ENCODE measurements around the gene RGS6.

RGS6 gene

DNA sequence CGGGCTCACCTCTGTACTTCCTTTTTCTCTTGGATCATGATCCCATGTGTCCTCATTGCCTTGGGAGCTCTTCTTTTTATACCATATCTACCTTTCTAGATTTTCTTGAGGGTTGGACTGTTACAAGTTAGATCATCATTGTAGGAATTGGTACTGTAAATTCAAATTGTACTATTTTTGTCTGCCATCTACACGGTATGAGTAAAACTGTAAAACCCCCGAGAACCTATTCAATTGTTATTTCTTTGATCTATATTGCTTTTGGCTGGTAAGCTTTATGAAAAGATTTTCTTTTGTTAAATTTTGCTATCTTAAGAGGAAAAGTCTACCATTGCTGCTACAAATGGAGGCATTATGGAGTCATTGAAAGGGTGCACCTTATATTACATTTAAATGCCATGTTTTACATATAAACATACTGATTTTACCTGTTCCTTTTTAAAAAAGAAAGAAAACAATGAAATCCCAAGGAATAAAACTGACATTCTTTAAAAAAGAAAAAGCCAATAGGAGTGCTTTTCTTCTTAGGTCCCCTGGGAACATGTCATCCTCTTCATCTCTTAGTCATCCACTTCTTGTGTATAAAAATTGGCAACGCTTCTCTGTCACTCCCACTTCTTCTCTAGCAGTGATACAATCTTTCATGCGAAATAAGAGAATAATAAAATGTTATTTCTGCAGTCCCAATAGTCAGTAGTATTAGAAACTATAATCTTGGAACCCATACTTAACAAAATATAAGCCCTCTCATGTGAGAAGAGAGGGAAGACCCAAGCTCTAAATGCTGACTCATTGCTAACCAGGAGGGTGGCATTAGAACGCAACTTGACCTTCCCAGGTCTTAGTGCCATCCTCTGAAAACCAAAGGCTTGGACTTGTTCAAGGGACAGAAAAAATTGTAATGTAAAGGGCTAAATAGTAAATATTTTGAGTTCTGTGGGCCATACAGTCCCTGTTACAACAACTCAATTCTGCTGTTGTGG is 20.4 kb downstream of the RGS6 start:
- DNase-seq, result no peak

DNA sequence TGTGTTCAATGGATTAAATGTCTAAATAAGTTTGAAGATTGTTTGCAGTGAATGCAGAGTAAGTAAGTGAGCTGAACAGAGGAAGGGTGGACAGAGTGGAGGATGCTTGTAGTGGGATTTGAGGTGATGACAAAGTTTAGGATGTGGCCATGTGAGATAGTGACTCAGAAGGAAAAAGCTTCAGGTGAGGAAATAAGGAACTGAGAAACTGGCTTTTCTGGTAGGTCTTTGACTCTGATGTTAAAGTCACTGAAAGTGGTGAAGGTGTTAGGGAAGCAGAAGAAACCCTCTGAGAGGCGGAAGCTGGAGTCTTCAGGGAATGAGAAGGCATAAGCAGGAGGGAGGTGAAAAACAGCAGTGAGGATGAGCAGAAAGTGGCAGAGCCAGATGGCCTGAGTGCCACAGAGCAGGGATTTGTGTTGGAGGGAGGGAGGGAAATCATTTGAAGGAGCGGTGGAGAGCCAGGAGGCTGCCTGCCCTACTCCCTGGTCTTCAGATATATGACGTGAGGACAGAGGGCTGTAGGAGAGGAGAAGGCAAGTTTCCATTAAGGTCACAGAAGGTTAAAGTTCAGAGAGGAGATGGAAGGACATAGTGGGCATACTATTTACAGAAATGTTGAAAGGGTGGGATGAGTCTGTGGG is 24.8 kb downstream of the RGS6 start:
- no peak for DNase-seq

DNA sequence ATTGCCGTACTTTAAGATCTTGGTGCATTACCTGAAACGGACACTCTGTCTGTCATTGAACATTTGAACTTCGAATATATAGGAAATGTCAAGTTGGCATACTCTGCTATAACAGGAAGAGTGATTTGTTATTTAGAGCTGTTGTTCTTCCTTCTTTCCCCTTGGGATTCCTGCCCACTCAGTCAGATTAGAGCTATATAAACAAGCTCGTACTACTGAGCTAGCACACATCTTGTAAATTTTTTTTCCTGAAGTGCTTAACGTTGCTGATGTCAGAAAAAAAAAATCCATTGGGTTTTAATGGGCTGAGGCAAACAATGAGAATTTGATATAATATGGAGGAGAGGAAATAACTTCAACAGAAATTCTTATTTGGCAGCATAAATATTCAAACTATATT is 26.8 kb downstream of the RGS6 start:
- DNase-seq, result no peak

DNA sequence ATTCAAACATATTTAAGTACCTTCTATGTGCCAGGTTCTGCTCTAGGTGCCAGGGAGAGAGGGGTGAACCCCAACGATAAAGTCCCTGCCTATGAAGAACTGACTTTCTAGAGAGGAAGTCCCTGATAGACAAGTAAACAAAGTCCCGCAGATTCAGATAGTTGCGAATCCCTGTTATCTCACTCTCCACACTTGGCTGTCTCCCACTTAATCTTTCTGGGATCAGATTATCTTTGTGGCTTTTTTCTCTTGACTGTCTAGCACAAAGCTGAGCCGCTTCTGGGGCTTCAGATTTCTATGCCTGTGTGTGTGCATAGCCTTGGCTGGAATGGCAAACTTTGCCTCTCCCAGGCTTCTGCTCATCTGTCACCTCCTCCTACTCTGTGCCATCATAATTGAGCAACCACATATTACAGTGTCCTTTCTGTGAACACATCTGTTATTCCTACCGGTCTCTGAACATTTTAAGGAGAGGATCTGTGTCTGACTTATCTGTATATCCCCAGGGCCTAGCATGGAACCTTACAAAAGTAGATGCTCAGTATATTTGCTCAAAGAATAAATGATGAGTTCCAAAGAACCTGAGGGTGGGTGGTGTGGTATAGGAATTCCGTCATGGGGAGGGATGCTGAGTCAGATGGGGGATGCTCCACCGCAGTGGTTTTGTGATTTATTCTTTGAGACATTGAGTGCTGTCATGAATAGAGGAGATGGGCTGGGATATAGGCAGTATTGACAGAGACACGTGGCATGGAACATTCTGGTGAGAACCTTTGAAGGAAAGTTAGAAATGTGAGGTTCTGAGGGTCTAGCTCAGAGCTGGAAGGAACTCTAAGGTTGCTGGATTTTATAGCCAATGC is 28.5 kb downstream of the RGS6 start:
- DNase-seq, result no peak

DNA sequence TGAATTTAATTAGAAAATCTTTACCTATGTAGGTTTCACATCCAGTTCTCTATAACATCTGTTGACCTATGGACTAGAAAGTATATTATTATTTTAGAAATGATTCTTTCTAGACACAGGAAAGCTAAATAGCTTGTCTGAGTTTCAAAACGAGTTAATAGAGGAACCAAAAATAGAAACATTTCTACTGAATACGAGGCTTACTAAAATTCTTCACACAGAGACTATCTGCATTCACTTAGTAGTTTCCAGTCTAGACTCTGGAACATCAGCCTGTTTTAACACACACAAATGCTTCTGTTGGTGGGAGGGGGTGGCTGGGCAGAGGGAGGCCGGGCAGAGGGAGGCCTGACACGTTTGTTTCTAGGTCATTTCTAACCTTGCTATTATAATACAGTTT is 29.7 kb downstream of the RGS6 start:
- DNase-seq, result no peak

DNA sequence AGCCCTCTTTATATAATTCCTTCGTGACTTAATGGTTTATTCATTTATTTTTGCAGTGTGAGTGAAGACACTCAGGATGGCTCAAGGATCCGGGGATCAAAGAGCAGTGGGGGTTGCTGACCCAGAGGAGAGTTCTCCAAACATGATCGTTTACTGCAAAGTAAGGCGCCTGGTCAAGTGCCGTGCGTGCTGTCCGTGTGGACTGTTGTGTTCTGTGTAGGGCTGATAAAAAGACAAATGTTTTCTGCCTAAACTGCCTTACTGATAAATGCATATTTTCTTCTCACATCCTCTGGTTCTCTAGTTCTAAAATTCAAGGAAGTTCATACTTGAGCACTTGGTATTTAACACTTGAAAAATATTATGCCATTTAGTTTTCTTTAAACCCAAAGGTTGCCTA is 32.5 kb downstream of the RGS6 start:
- no peak for DNase-seq

DNA sequence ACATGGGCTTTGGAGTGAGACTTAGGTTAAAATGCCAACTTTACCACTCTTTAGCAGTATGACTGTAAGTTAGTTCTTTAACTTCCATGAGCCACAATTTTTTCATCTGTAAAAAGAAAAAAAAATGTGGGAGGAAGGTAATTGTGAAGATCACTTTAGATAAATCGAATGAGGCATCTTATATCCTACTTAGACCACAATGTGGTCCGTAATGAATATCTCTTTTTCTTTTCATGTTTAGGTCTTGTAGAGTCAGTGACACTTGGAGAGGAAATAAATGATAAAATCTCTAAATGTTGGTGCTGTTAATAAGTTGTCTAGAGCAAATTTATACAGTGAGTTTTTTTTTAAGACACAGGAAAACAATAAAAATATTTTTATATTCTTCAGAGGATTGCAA is 34.3 kb downstream of the RGS6 start:
- DNase-seq, result no peak

DNA sequence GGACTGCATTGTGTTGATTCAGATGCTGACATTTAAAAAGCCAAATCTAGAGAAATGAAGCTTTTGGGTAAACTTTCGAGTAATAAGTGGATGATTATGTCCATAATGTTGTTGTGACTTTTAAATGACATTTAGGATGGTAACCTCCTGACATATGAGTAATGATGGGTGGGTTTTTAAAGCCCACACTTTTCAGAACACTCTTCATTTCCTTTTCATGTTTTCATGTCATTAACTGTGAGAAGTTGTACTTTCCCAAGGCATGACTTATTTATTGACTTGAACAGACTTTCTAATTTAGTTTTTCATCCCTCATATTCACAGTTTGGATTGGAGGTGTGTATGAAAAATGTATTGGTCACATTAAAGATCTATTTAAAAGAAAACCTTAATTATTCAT is 35.5 kb downstream of the RGS6 start:
- DNase-seq, result no peak

DNA sequence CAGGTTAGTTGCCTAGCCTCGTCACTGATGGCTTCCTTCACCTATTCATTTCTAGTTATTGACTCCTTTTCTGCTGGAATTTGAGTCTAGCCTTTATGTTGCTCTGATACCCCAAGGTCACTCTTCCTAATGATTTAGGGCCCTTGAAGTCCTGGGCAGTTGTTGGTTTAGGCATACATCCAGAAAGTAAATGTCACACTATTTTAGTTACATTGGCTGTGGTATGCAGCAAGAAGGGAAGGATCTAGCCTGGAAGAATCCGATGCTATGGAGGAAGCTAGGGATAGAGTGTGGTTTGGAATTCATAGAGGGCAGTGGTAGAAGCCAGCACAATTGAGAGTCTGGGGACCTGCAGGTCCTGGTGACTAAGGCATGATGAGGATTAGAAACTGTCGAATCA is 38.0 kb downstream of the RGS6 start:
- no peak for DNase-seq

DNA sequence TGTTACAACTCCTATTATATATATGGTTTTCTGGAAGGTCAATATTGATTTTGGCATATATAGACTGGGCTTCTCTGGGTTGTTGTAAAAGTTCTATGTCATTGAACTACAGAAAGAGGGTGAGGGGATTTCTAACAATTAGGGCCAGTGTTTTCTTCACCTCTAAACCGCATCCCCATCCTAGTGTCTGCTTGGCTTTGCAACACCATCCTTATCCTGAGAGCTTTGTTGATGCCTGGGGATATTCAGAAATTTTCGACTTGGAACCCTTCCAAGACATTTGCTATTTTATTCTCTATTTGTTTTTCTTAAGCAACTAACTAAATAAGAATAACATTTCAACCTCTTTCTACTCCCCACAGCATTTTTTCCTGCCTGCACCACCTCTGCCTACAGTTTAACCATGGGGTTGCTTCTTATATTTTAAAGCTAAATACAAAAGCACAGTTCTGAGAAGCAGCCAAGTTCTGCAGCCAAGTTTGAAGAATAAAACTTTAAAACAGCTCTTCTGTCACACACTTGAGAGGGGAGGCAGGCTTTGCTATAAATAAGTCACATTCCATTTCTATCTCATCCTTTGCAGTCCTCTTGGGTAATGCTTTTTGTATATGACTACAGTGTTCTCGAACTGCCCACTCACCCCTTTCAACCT is 53.4 kb downstream of the RGS6 start:
- DNase-seq, result no peak

DNA sequence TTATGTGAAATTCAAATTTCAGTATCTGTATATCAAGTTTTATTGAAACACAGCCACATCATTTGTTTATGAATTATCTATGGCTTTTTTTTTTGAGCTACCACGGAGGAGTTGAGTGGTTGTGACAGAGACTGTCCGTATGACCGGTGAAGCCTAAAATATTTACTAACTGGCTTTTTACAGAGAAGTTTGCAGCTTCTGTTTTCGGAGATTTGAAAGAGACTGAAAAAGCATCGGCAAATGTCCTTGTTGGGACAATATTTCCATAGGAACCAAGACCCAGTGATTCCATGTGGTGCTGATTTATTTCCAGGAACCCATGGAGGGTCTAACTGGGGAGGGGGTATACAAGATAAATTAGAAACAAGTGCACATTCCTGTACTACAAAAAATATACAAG is 56.2 kb downstream of the RGS6 start:
- DNase-seq, result no peak

DNA sequence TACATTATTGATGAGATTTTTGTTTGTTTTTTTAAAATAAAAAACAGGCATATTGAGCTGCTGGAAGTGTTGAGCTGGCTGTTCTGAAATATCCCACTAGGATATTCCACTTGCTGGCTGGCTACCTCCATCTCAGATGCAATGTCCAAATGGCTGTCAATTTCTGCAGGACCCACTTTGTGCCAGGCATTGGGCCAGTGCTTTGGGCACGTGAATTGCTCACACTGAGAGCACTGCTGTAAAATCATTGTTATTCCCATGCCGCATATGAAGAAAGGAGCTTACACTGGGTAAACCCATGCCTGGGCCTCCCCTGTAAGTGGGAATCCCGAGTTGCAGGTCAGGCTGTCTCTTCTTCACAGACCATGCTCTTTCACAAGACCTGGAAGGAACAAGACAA is 56.7 kb downstream of the RGS6 start:
- no peak for DNase-seq

DNA sequence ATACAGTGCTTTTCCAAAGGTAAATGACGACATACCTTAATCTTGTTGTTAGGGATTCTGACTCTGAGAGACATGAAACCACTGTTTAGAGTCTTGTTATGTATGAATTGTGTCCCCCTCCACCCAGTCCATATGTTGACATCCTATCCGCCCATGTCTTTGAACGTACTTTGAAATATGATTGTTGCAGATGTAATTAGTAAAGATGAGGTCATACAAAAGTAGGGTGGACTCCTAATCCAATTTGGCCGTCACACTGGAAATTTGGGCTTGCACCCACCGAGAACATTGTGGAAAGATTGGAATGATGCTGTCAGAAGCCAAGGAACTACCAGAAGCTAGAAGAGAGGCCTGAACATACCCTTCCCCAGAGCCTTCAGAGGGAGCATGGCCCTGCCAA is 62.2 kb downstream of the RGS6 start:
- no peak for DNase-seq

DNA sequence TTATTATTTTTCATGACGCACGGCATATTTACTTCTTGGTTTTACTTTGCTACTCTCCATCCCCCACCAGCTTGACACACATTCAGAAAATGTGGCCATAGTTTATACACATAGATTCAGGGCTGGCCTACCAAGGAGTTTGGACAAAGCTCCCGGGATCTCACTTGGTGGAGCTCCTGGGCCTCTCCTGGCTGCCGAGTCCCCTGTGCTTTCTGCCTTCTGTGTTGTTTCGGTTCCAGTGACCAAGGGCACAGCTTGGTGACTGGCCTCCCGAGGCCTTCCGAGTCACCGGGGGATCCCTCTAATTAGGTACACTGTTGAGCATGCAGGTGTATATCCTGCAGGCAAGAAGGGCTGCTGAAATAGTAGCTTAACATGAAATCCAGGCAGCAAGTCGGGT is 63.5 kb downstream of the RGS6 start:
- no peak for DNase-seq

DNA sequence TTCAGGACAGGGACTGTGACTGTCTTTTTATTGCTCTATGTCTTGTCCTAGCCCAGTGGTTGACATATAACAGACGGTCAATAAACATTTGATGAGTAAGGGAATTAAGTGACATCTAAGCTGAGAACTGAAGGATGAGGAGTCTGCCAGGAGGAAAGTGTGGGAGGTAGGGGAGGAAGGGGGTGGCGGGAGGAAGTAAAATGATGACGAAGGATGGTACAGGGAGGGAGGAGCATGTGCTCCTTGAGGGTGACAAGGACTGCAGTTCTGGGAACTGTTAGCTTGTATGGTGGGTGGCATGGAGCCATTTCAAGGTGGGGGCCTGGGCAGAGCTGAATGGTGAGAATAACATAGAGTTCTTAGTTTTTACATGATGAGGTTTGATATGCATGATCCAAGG is 64.4 kb downstream of the RGS6 start:
- no peak for DNase-seq

DNA sequence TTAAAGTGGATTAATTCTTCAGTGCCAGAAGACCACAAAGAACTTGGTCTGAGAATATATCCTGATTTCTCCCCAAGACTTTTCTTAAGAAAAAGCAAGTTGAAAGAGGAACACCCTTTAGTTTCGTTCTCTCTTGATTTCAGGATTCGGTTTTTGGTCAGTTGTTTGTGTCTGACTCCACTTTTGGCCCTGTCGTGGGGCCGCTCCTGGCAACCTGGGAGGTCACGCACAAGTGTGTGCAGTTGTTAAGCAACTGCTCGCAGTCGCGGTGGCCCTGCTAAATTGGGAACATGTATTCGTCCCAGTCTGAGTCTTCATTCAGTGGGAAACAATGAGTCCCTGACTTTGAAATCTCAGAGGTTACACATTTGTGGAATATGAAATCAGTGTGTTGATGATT is 68.7 kb downstream of the RGS6 start:
- no peak for DNase-seq

DNA sequence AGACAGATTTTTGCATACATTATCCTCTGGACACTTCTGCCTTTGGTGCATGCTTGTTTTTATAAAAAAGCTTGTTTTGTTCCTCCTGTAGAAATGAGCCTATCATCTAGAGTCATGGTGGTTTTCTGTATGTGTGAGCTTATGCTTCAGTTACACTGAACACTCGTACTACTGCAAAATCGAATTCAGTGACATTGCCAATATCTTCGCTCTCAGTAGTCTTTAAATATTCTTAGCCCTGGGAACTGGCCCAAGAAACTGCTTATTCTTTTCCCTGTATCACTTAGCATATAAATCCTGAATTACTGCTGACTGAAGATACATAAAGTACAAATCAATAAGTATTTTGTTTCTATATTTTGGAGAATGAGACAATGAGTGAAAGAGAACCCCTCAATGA is 70.5 kb downstream of the RGS6 start:
- DNase-seq, result no peak

DNA sequence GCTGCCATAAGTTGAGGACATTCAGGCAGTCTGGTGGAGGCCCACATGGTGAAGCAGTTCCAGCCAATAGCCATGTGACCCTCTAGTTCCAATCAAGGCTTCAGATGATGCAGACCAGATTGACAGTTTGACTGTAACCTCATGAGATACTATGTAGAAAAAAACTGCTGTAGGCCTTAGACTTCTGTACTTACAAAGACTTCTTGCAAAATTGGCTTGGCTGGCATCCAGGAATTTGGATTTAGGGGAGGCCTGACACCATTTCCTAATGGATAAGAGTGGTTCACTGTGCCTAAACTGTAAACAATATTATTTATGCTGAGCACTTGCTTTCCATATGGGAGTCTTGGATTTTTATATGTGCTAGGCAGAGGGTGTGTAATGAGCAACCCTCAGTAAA is 76.4 kb downstream of the RGS6 start:
- DNase-seq, result no peak

DNA sequence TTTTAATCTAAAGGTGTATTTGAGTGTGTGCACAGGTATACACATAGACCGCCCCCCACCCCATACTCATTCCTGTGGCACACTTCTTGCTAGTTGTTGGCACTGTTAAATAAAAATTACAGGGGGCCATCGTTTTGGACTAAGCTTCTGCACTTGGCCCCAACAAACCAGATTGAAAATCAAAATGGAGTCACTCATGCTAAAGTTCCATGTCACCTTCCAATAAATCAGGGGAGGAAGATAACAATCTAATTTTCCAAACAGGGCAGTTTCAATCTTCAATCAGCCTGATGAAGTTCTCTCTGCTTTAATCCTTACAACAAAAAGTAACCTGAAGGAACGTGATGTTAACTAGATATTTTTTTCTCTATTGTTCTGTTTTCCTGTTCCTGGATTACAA is 78.2 kb downstream of the RGS6 start:
- no peak for DNase-seq

DNA sequence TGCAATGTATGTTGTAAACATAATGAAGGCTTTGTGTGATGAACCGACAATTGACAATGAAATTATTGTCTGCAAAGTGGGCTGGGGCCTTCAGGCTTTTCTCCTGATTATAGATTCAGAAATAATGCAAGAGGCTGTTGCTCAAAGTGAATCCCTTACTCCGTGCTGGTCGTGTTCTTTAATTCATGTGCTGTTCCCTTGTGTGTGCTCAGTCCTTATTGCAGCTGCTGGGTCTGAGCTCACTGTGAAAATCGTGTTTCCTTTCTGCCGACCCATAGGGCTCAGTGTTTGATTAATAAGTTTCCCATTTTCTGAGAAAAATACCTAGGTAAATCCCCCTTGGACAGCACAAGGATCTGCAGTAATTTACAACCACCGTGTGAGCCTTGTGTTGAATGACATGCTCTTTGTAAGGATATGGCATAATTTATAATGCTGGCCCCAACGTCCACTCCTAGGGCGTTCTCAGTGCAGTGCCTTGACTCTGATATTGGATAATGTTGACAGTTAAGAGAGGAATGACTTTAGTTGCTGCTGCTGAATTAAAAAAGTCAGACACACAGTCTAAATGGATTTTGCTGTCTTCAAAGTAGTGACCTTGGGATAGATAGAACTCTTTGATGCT is 81.6 kb downstream of the RGS6 start:
- no peak for DNase-seq

DNA sequence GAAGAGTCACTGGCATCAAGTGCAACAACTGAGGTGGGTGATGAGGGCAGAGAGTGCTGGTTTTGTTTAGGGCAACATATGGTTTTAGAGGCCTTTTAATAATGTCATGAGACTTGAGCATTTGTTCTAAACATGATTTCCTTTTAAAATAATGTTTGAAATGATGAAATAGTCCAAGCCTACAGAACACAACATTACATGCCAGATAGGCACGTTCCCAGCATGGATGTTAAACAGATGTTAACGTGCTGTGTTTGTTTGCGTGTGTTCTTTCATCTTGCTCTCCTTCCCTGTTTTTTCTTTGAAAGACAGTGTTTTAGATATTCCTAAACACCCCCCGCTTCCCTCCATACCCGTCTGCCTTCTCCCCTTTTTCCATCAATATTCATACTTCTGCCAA is 82.3 kb downstream of the RGS6 start:
- no peak for DNase-seq

DNA sequence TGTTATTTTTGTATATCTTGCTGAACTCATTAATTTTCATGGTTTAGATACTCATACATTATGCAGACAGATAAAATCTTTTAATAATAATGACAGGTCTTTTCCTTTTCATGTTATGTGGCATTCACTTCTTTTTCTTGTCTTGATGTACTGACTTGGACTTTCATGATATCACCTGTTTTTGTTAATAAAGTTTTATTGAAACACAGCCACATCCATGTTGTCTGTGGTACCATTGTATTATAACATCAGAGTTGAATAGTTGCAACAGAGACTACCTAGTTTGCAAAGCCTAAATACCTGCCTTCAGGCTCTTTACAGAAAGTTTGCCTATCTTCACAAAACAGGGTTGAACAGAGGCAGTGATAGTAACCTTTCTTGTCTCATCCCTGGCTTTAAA is 85.1 kb downstream of the RGS6 start:
- no peak for DNase-seq

Measured in RPMI8226 (cell line).